Muscle layer of duodenum (tissue), 2 donors: ENCODE measurements around the gene SGK1.
"Not testable (repeated sequence)": the region's sequence is repeated elsewhere in the genome, so short reads cannot be mapped to it uniquely, and the experiment has no call there.

ENCODE experiments used
- H3K27ac ChIP-seq: one replicate; pipeline ENCODE4 v1.7.0; 2013; ENCODE audit warnings: mild to moderate bottlenecking, low read length
- H3K27me3 ChIP-seq: one replicate; pipeline ENCODE4 v1.7.0; 2013; ENCODE audit warnings: low read depth, mild to moderate bottlenecking, control low read depth, low read length
- H3K36me3 ChIP-seq, 2 donors: one replicate each; pipeline ENCODE4 v1.7.0; 2013; ENCODE audit warnings: low read length in 2 of 2, control low read depth in 1 of 2, mild to moderate bottlenecking in 1 of 2; ENCODE audit not compliant: insufficient read depth in 2 of 2, control insufficient read depth in 1 of 2
- H3K4me1 ChIP-seq, 2 donors: one replicate each; pipeline ENCODE4 v1.7.0; 2013; ENCODE audit warnings: low read length in 2 of 2, mild to moderate bottlenecking in 2 of 2, control low read depth in 1 of 2, moderate library complexity in 1 of 2; ENCODE audit not compliant: insufficient read depth in 2 of 2, control insufficient read depth in 1 of 2
- H3K4me3 ChIP-seq, 2 donors: one replicate each; pipeline ENCODE4 v1.7.0; 2013; ENCODE audit warnings: low read length in 2 of 2, low read depth in 1 of 2, mild to moderate bottlenecking in 1 of 2
- H3K9me3 ChIP-seq, 2 donors: one replicate each; pipeline ENCODE4 v1.7.0; 2013; ENCODE audit warnings: low read length in 2 of 2, control low read depth in 1 of 2, mild to moderate bottlenecking in 1 of 2; ENCODE audit not compliant: control insufficient read depth in 1 of 2
- donor health status: healthy.

The SGK1 gene

GRCh38 chr6:134216301-134217010 is 101.5 kb downstream of the SGK1 start:
- no peak overlapping the region for H3K4me3 ChIP-seq
- H3K4me1 ChIP-seq, result no peaks in the 10 kb centered on the region
- H3K27me3 ChIP-seq, result no peaks in the 10 kb centered on the region
- no peaks in the 10 kb centered on the region for H3K36me3 ChIP-seq
- no peaks in the 10 kb centered on the region for H3K9me3 ChIP-seq
- no peak overlapping the region for H3K27ac ChIP-seq

- not testable (repeated sequence) for H3K9me3 ChIP-seq, H3K36me3 ChIP-seq, H3K4me3 ChIP-seq, H3K27ac ChIP-seq, H3K4me1 ChIP-seq, H3K27me3 ChIP-seq
Measured at GRCh38 chr6:134213410-134213809, 104.5 kb downstream of the SGK1 start.

- H3K9me3 ChIP-seq, result no peaks in the 10 kb centered on the region
- no peaks in the 10 kb centered on the region for H3K36me3 ChIP-seq
- no peak overlapping the region for H3K4me3 ChIP-seq
- H3K4me1 ChIP-seq, result no peaks in the 10 kb centered on the region
- H3K27ac ChIP-seq, result no peak overlapping the region
- no peaks in the 10 kb centered on the region for H3K27me3 ChIP-seq
Measured at GRCh38 chr6:134211297-134211696, 106.6 kb downstream of the SGK1 start.

GRCh38 chr6:134207421-134207820 is 110.5 kb downstream of the SGK1 start:
- Histone ChIP-seq H3K27me3 (no peaks in the 10 kb centered on the region), H3K36me3 (no peaks in the 10 kb centered on the region), H3K9me3 (peaks cover 0 to 2% of the 10 kb centered on the region in 2 donors), H3K4me3 (no peak overlapping the region), H3K27ac (no peak overlapping the region), H3K4me1 (no peaks in the 10 kb centered on the region)

GRCh38 chr6:134205366-134205765 is 112.5 kb downstream of the SGK1 start:
- no peak overlapping the region for H3K27ac ChIP-seq
- no peaks in the 10 kb centered on the region for H3K27me3 ChIP-seq
- no peak overlapping the region for H3K4me3 ChIP-seq
- no peaks in the 10 kb centered on the region for H3K4me1 ChIP-seq
- H3K36me3 ChIP-seq, result no peaks in the 10 kb centered on the region
- H3K9me3 ChIP-seq, result peaks cover 0 to 2% of the 10 kb centered on the region in 2 donors

- H3K9me3 ChIP-seq, H3K36me3 ChIP-seq, H3K4me3 ChIP-seq, H3K27me3 ChIP-seq, H3K27ac ChIP-seq, H3K4me1 ChIP-seq: not testable (repeated sequence)
Measured at GRCh38 chr6:134204759-134205158, 113.2 kb downstream of the SGK1 start.

- Histone ChIP-seq H3K27ac (no peak overlapping the region), H3K36me3 (no peaks in the 10 kb centered on the region), H3K9me3 (peaks cover 0 to 2% of the 10 kb centered on the region in 2 donors), H3K4me3 (no peak overlapping the region), H3K4me1 (no peaks in the 10 kb centered on the region), H3K27me3 (no peaks in the 10 kb centered on the region)
Measured at GRCh38 chr6:134204031-134204430, 113.9 kb downstream of the SGK1 start.

GRCh38 chr6:134201716-134202115 is 116.2 kb downstream of the SGK1 start:
- no peaks in the 10 kb centered on the region for H3K27me3 ChIP-seq
- H3K9me3 ChIP-seq, result peaks cover 0 to 2% of the 10 kb centered on the region in 2 donors
- no peaks in the 10 kb centered on the region for H3K4me1 ChIP-seq
- H3K36me3 ChIP-seq, result no peaks in the 10 kb centered on the region
- no peak overlapping the region for H3K27ac ChIP-seq
- no peak overlapping the region for H3K4me3 ChIP-seq

- Histone ChIP-seq H3K36me3 (no peaks in the 10 kb centered on the region), H3K27me3 (no peaks in the 10 kb centered on the region), H3K4me3 (no peak overlapping the region), H3K4me1 (peaks cover 0 to 3% of the 10 kb centered on the region in 2 donors), H3K27ac (no peak overlapping the region), H3K9me3 (peaks cover 0 to 2% of the 10 kb centered on the region in 2 donors)
Measured at GRCh38 chr6:134199848-134200606, 117.9 kb downstream of the SGK1 start.

- Histone ChIP-seq H3K4me1 (peaks cover 0 to 3% of the 10 kb centered on the region in 2 donors), H3K4me3 (no peak overlapping the region), H3K9me3 (no peaks in the 10 kb centered on the region), H3K36me3 (no peaks in the 10 kb centered on the region), H3K27ac (no peak overlapping the region), H3K27me3 (no peaks in the 10 kb centered on the region)
Measured at GRCh38 chr6:134198093-134198492, 119.8 kb downstream of the SGK1 start.

- not testable (repeated sequence) for H3K4me1 ChIP-seq, H3K4me3 ChIP-seq, H3K27ac ChIP-seq, H3K9me3 ChIP-seq, H3K36me3 ChIP-seq, H3K27me3 ChIP-seq
Measured at GRCh38 chr6:134197685-134198084, 120.2 kb downstream of the SGK1 start.
